Endothelial cell of umbilical vein (primary cell): ENCODE results near the gene SLC4A2. TPM values are rescaled to one million over a fixed set of nuclear protein-coding genes. Genes with fewer than 3 reads are reported as not detected.

Experiments
- BruUV-seq: library from RNA; stranded (reverse); fragments of 400-500 nt; replicated peaks from 2 replicates; lab custom pipeline; 2021; lab: Mats Ljungman, UMichigan
- CTCF ChIA-PET: fragments of 300-600, 350-600 bp; sonication (Branson Sonifier 250); formaldehyde crosslinking; loops from one replicate; lab custom pipeline; 2021; ENCODE audit warnings: antibody characterized with exemption, inconsistent platforms; lab: Charles Lee
- POLR2A ChIA-PET: fragments of 300-600, 350-600 bp; sonication (Branson Sonifier 250); formaldehyde crosslinking; loops from one replicate; lab custom pipeline; 2021; ENCODE audit warnings: antibody characterized with exemption, inconsistent platforms; lab: Charles Lee
- DNase-seq: peaks from one replicate; pipeline ENCODE4 v3.0.0-alpha.2; 2011; ENCODE audit warnings: low read depth, low spot score
- FAIRE-seq: peaks from 2 replicates; lab custom pipeline; 2011; peaks lifted over from hg19 to GRCh38; lab: Jason Lieb, UNC
- H2AFZ ChIP-seq: 2 replicates; pipeline ENCODE4 v1.6.0; 2012; ENCODE audit warnings: low read depth, low read length, control low read depth, inconsistent platforms
- H3K27ac ChIP-seq: 2 replicates; pipeline ENCODE4 v1.5.1; 2011; ENCODE audit warnings: low read depth, mild to moderate bottlenecking, control low read depth, low read length, moderate library complexity; ENCODE audit not compliant: insufficient read depth
- H3K27me3 ChIP-seq, 2 experiments: 2 replicates each; pipeline versions ENCODE4 v1.6.0 to v1.6.1; 2011; ENCODE audit warnings: low read length in 2 of 2, mixed read lengths in 1 of 2; ENCODE audit not compliant: control insufficient read depth in 2 of 2, insufficient read depth in 2 of 2
- H3K36me3 ChIP-seq, 2 experiments: 2 replicates in 1 of 2; 3 replicates in 1 of 2; pipeline ENCODE4 v1.5.1; 2011; ENCODE audit warnings: low read length in 2 of 2, mild to moderate bottlenecking in 1 of 2, moderate library complexity in 1 of 2; ENCODE audit not compliant: control insufficient read depth in 2 of 2, insufficient read depth in 2 of 2; ENCODE audit errors: extremely low read depth in 1 of 2
- H3K4me1 ChIP-seq: 3 replicates; pipeline ENCODE4 v1.5.1; 2011; ENCODE audit warnings: mild to moderate bottlenecking, low read length; ENCODE audit not compliant: control insufficient read depth, insufficient read depth; ENCODE audit errors: extremely low read depth
- H3K4me2 ChIP-seq: 2 replicates; pipeline ENCODE4 v1.6.1; 2011; ENCODE audit warnings: low read length, control low read depth, mixed read lengths; ENCODE audit not compliant: insufficient read depth
- H3K4me3 ChIP-seq, 3 experiments: fragments of 200-600 bp in 1 of 3; sonication (generic), shearing (Covaris generic) in 1 of 3; replicated peaks in 1 of 3; 2 replicates each; pipeline ENCODE4 v1.5.1; 2011 to 2016; ENCODE audit warnings: control low read depth in 3 of 3, low read length in 3 of 3, mild to moderate bottlenecking in 2 of 3, inconsistent platforms in 1 of 3, low read depth in 1 of 3, moderate library complexity in 1 of 3; ENCODE audit not compliant: insufficient read depth in 1 of 3
- H3K79me2 ChIP-seq: 2 replicates; pipeline ENCODE4 v1.6.0; 2012; ENCODE audit warnings: low read length, inconsistent platforms; ENCODE audit not compliant: control insufficient read depth, insufficient read depth
- H3K9ac ChIP-seq: replicated peaks from 2 replicates; pipeline ENCODE3; 2011; ENCODE audit warnings: low read length, control low read depth; ENCODE audit not compliant: insufficient read depth; ENCODE audit errors: extremely low read depth
- H3K9me1 ChIP-seq: replicated peaks from 3 replicates; pipeline ENCODE4 v1.6.0; 2011; ENCODE audit warnings: mild to moderate bottlenecking, low read length; ENCODE audit not compliant: control insufficient read depth, insufficient read depth; ENCODE audit errors: extremely low read depth
- H3K9me3 ChIP-seq: replicated peaks from 2 replicates; pipeline ENCODE4 v1.5.1; 2012; ENCODE audit warnings: low read length, inconsistent platforms; ENCODE audit not compliant: control insufficient read depth, insufficient read depth
- H4K20me1 ChIP-seq: replicated peaks from 2 replicates; pipeline ENCODE3; 2011; ENCODE audit warnings: mild to moderate bottlenecking, low read length; ENCODE audit not compliant: control insufficient read depth, insufficient read depth; ENCODE audit errors: extremely low read depth
- CTCF ChIP-seq, 2 donors: IDR thresholded peaks; 1 replicate in 1 of 2; 2 replicates in 1 of 2; pipeline ENCODE4 v1.5.1; 2011; ENCODE audit warnings: low read length in 2 of 2, mild to moderate bottlenecking in 2 of 2, moderate library complexity in 2 of 2, control low read depth in 1 of 2, inconsistent platforms in 1 of 2, low read depth in 1 of 2; ENCODE audit not compliant: insufficient read depth in 1 of 2; ENCODE audit errors: extremely low read depth in 1 of 2
- EZH2 ChIP-seq: IDR thresholded peaks from 2 replicates; pipeline ENCODE4 v1.6.1; 2012; ENCODE audit warnings: borderline replicate concordance, low read depth, mild to moderate bottlenecking, moderate library complexity, low read length, inconsistent platforms; ENCODE audit not compliant: severe bottlenecking
- FOS ChIP-seq: IDR thresholded peaks from 2 replicates; pipeline ENCODE4 v1.6.1; 2011; ENCODE audit warnings: mild to moderate bottlenecking, low read length, moderate library complexity, borderline replicate concordance; ENCODE audit not compliant: insufficient read depth
- GATA2 ChIP-seq: IDR thresholded peaks from 2 replicates; pipeline ENCODE4 v1.7.0; 2011; ENCODE audit warnings: low read depth, mild to moderate bottlenecking, moderate library complexity, mixed read lengths, low read length; ENCODE audit not compliant: insufficient read length, insufficient read depth
- JUN ChIP-seq: IDR thresholded peaks from 2 replicates; pipeline ENCODE4 v1.6.1; 2011; ENCODE audit warnings: borderline replicate concordance, low read depth; ENCODE audit not compliant: insufficient read length, insufficient read depth
- MYC ChIP-seq: IDR thresholded peaks from one replicate; pipeline ENCODE4 v1.6.1; 2011; ENCODE audit warnings: mild to moderate bottlenecking, low read depth, low read length
- POLR2A ChIP-seq: IDR thresholded peaks from 2 replicates; pipeline ENCODE4 v1.6.1; 2012; ENCODE audit warnings: low read depth, mild to moderate bottlenecking, control low read depth, low read length
- POLR2AphosphoS5 ChIP-seq: IDR thresholded peaks from 2 replicates; pipeline ENCODE4 v1.6.1; 2012; ENCODE audit warnings: low read depth, mild to moderate bottlenecking, control low read depth, low read length, moderate library complexity; ENCODE audit not compliant: insufficient read depth
- dilution Hi-C: fragments of 300-500 bp; cut with MboI; formaldehyde crosslinking; loops from one replicate; pipeline ENCODE4 v1.15.0; 2019; ENCODE audit warnings: low sequenced_read_pairs; ENCODE audit not compliant: extremely low pct_ligation_motif_present
- intact Hi-C: fragments of 100-400 bp; cut with micrococcal nuclease; formaldehyde crosslinking; loops from one replicate; pipeline ENCODE4 v1.10.0; 2022
- polyA plus RNA-seq, 4 experiments: library from polyadenylated mRNA; depleted of rRNA in 3 of 4; stranded (reverse) in 3 of 4; unstranded in 1 of 4; fragments of >200 nt; gene quantifications; 2 replicates each; pipeline versions ENCODE4 v1.2.1 to v1.2.3, GENCODE V29; 2011 to 2012; ENCODE audit warnings: missing spikeins in 1 of 4
- total RNA-seq: library from RNA; stranded (reverse); gene quantifications from 2 replicates; pipeline ENCODE4 v1.2.3, GENCODE V29; 2021

The SLC4A2 gene
- total and polyA plus RNA-seq, 2 donors (not counting 3 experiments of a cell fraction or from before 2014, with no cell fraction given): 108 to 172 TPM

DNA sequence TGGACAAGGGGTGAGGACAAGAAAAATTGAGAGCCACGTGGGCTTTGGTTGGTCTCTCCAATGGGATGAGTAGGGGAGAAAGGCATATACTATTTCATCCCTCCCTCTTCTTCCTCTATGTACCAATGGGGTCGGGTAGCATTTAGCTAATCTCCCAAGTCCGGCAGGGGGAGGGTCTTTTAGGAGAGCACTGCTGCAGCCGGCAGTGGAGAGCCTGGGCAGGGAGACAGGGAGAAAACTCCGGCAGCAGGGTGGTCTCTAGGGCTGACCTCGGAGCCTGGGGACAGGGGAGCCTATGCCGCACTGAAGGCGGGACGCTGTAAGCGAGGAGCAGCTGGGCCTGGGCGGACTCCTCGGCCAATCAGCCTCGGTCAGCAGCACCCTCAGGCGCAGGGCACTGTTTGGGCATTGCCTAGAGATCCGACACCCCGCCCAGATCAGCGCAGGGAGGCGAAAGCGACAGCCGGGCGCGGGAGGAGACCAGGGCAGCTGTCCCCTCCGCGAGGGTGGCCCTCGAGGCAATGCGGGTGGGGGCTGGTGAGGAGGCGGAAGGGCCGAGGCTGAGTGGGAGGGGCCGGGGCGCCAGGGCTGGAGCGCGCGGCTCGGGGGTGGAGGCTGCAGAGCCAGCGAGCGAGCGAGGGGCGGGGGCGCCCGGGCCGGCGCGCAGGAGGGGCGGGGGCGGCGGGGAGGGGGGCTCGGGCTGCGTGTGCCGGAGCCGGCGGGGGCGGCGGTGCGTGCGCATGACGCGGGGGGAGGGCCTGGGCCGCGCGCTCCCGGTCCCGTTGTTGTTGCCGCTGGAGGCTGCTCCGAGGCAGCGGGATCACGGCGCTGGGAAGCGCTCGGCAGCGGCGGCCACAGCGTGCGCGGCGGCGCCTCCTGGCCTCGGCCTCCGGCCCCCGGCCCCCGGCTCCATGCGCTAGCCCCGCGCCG, 26.6 kb downstream of the SLC4A2 start, which contains the start of gene AGAP3:
Gene AGAP3, plus strand, starts transcription at position 785 of the 930 bp plus-strand sequence. CDS start 267 bp downstream, outside the sequence.
- H3K9ac ChIP-seq: peak within 1 kb of the TSS; percentile 78
- TF ChIP-seq MYC (peak; percentile 20), GATA2 (no peak), CTCF (IDR thresholded peaks at IDR 0.05; ENCODE audit: extremely low read depth in 1 of 2, insufficient read depth in 1 of 2, low read depth in 1 of 2, low read length in 2 of 2) (peak in 1 of 2 donors; percentile 1), FOS (no peak), POLR2AphosphoS5 (peak; percentile 91), POLR2A (peak; percentile 89), EZH2 (no peak), JUN (no peak)
- CTCF ChIA-PET: interaction anchor here (1.0 to 2.5 kb wide), 9 partner anchors 10 to 100 kb away, joined by 3 to 16 read pairs (median 4); partner anchors contain the start of gene ABCB8
- H3K27ac ChIP-seq: peak within 1 kb of the TSS; percentile 98
- peak within 1 kb of the TSS; percentile 81 to 96 (median 82) for H3K4me3 ChIP-seq
- peak; percentile 86 for FAIRE-seq
- H4K20me1 ChIP-seq: no peaks in the 10 kb centered on the region
- H3K36me3 ChIP-seq: no peaks in the 10 kb centered on the region
- peaks cover 59% of the 10 kb centered on the region for H3K4me1 ChIP-seq
- POLR2A ChIA-PET: interaction anchor here (1.0 kb wide), 1 partner anchor 23 kb away, joined by 4 read pairs; no protein-coding TSS in a partner anchor
- DNase-seq: peak; percentile 80
- intact Hi-C loops (no loop called here), dilution Hi-C loops (no loop called here)
- H3K27me3 ChIP-seq: no peaks in the 10 kb centered on the region
- no peaks in the 10 kb centered on the region for H3K9me1 ChIP-seq
- H3K9me3 ChIP-seq: no peaks in the 10 kb centered on the region
- BruUV-seq: no TSS peak
- peak within 1 kb of the TSS; percentile 94 for H3K4me2 ChIP-seq
- peak within 1 kb of the TSS; percentile 45 for H2AFZ ChIP-seq
- peaks cover 46% of the 10 kb centered on the region for H3K79me2 ChIP-seq
